SU-DHL-6 (cell line): ENCODE measurements around the gene WNT11.

Experiments used
- H2AFZ ChIP-seq: fragments of 200-600 bp; sonication (generic); 2 replicates; pipeline ENCODE4 v1.6.1; 2014; ENCODE audit warnings: low read depth, mild to moderate bottlenecking, moderate library complexity, mixed read lengths, antibody characterized with exemption, low read length; ENCODE audit not compliant: severe bottlenecking
- H3F3A ChIP-seq: fragments of 200-600 bp; shearing (Covaris generic); 2 replicates; pipeline ENCODE4 v1.6.0; 2016; ENCODE audit warnings: antibody characterized with exemption, mild to moderate bottlenecking; ENCODE audit not compliant: insufficient read depth
- H3K27ac ChIP-seq: fragments of 200-600 bp; sonication (generic); 2 replicates; pipeline ENCODE4 v1.5.1; 2016; ENCODE audit warnings: low read depth, mild to moderate bottlenecking, low read length, moderate library complexity, mixed read lengths
- H3K27me3 ChIP-seq: fragments of 200-600 bp; sonication (generic), shearing (Covaris generic); 2 replicates; pipeline ENCODE4 v1.6.0; 2014; ENCODE audit warnings: mild to moderate bottlenecking, low read length
- H3K36me3 ChIP-seq: fragments of 200-600 bp; sonication (generic); 2 replicates; pipeline ENCODE4 v1.6.1; 2014; ENCODE audit warnings: mild to moderate bottlenecking, low read length, mixed read lengths
- H3K4me2 ChIP-seq: fragments of 300-600, 200-600 bp; shearing (Covaris generic), sonication (generic); 2 replicates; pipeline ENCODE4 v1.6.0; 2014; ENCODE audit warnings: low read length, low read depth, mild to moderate bottlenecking; ENCODE audit not compliant: poor library complexity, severe bottlenecking
- H3K4me3 ChIP-seq: fragments of 200-600 bp; sonication (generic); 2 replicates; pipeline ENCODE4 v1.5.1; 2014; ENCODE audit warnings: antibody characterized with exemption, low read length, mild to moderate bottlenecking, mixed read lengths; ENCODE audit not compliant: insufficient read depth, poor library complexity, severe bottlenecking
- H3K79me2 ChIP-seq: fragments of 200-600 bp; sonication (generic); 2 replicates; pipeline ENCODE4 v1.6.1; 2014; ENCODE audit warnings: mild to moderate bottlenecking, low read length, moderate library complexity; ENCODE audit not compliant: insufficient read depth
- H3K9ac ChIP-seq: fragments of 200-600 bp; sonication (generic); 2 replicates; pipeline ENCODE4 v1.7.0; 2014; ENCODE audit warnings: mild to moderate bottlenecking, low read length
- H3K9me2 ChIP-seq: fragments of 200-600 bp; sonication (generic); replicated peaks from 2 replicates; pipeline ENCODE4 v1.6.1; 2014; ENCODE audit warnings: low read length; ENCODE audit not compliant: insufficient read depth
- H3K9me3 ChIP-seq: fragments of 200-600 bp; sonication (generic); 2 replicates; pipeline ENCODE4 v1.6.1; 2014; ENCODE audit warnings: low read length, mixed read lengths; ENCODE audit not compliant: insufficient read depth
- H4K20me1 ChIP-seq: fragments of 200-600 bp; sonication (generic); 2 replicates; pipeline ENCODE4 v1.6.1; 2014; ENCODE audit warnings: low read depth, mild to moderate bottlenecking, antibody characterized with exemption, low read length, moderate library complexity, mixed read lengths
- EZH2phosphoT487 ChIP-seq: fragments of 200-600 bp; sonication (generic), shearing (Covaris generic); conservative IDR thresholded peaks from 2 replicates; pipeline ENCODE4 v1.6.1; 2018; ENCODE audit warnings: mild to moderate bottlenecking, antibody characterized with exemption, low read length, moderate library complexity, mixed read lengths
- TF ChIP-seq, protein P1 (sequence below): fragments of 200-600 bp; sonication (generic); IDR thresholded peaks from one replicate; pipeline ENCODE4 v1.5.1; 2017; ENCODE audit warnings: antibody characterized with exemption, mild to moderate bottlenecking, low read length, moderate library complexity; ENCODE audit not compliant: insufficient read depth, poor library complexity, severe bottlenecking

Gene WNT11

DNA sequence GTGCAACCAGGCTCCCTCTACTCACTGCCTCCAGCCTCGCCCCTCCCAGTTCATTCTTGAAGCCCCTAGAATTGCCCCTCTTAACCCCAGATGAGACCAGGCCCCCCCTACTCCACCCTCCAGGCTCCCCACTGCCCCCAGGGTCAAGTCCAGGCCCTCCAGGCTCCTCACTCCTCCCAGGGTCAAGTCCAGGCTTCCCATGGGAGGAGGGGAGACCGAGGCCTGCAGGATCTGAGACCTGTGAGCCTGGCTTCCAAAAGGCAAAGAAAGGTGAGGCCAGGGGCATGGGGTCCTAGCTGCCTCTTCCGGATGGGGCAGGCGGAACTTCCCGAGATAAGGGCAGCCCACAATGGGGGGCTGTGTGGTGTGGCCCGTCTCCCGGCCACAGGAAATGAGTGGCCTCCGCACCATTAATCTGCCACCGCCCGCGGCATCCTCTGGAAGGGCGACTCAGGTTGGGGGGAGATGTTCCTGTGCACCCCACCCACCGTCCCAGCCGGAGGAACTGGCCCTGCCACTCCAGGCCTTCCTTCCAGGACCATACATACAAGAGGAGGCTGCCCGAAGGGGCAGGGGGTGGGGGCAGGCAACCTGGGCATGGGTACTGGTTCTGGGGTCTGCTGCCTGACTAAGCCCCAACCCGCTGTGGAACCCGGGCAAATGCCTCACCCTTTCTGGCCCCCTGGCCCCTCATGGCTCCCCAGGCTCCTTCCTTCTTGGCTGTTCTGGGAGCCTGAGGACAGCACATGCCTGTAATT lies 35.1 kb upstream of the WNT11 start:
- no peaks in the 10 kb centered on the region for H3F3A ChIP-seq
- no peak overlapping the region for H3K27ac ChIP-seq
- no peaks in the 10 kb centered on the region for H4K20me1 ChIP-seq
- H3K4me2 ChIP-seq: no peak overlapping the region
- H3K4me3 ChIP-seq: no peak overlapping the region
- H3K9me3 ChIP-seq: no peaks in the 10 kb centered on the region
- no peak for TF ChIP-seq EZH2phosphoT487
- no peaks in the 10 kb centered on the region for H3K27me3 ChIP-seq
- H3K36me3 ChIP-seq: no peaks in the 10 kb centered on the region
- H3K79me2 ChIP-seq: no peaks in the 10 kb centered on the region
- H3K9me2 ChIP-seq: no peaks in the 10 kb centered on the region
- no peak overlapping the region for H3K9ac ChIP-seq
- no peak overlapping the region for H2AFZ ChIP-seq

DNA sequence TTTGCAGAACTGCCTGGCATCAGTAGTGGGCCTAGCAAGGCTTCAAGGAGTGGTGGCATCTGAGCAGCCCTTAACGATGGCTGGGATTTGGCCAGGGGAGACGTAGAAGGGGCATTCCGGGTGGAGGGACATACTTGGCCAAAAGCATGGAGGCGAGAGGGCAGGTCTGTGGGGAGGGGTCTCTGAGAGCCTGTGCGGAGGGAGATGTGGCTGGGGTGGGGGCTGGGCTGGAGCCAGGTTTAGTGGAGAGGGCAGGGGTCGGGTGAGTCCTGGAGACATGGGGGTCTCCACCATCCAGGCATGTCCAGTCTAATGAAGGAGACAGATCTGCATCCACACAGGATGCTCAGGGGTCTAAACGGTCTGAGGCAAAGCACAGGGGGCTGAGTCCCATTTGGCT lies 34.4 kb upstream of the WNT11 start:
- Histone ChIP-seq H3K27ac (no peak overlapping the region), H3K79me2 (no peaks in the 10 kb centered on the region), H3K4me3 (no peak overlapping the region), H3K9me3 (no peaks in the 10 kb centered on the region), H3K9me2 (no peaks in the 10 kb centered on the region), H3F3A (no peaks in the 10 kb centered on the region), H3K4me2 (no peak overlapping the region), H3K9ac (no peak overlapping the region), H3K27me3 (no peaks in the 10 kb centered on the region), H3K36me3 (no peaks in the 10 kb centered on the region), H2AFZ (no peak overlapping the region), H4K20me1 (no peaks in the 10 kb centered on the region)
- no peak for TF ChIP-seq EZH2phosphoT487
- TF ChIP-seq, protein P1, sequence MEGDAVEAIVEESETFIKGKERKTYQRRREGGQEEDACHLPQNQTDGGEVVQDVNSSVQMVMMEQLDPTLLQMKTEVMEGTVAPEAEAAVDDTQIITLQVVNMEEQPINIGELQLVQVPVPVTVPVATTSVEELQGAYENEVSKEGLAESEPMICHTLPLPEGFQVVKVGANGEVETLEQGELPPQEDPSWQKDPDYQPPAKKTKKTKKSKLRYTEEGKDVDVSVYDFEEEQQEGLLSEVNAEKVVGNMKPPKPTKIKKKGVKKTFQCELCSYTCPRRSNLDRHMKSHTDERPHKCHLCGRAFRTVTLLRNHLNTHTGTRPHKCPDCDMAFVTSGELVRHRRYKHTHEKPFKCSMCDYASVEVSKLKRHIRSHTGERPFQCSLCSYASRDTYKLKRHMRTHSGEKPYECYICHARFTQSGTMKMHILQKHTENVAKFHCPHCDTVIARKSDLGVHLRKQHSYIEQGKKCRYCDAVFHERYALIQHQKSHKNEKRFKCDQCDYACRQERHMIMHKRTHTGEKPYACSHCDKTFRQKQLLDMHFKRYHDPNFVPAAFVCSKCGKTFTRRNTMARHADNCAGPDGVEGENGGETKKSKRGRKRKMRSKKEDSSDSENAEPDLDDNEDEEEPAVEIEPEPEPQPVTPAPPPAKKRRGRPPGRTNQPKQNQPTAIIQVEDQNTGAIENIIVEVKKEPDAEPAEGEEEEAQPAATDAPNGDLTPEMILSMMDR: no peak

DNA sequence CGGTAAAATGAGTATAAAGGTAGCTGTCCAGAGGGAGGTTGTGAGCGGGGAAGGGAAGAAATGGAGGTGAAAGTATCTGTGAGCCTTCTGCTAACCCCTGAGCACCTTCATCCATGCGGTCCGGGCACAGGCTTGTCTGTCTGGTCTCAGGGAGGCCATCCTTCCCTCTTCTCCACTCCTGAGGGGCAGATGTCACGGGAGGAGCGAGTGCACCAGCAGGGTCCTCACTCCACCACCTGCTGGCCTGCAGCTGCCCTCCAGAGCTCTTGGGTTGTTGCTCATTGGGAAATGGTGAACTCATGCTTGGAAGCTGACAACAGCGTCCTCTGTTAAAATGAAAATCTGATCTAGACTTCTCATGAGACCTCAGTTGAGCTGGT lies 33.8 kb upstream of the WNT11 start:
- Histone ChIP-seq H3F3A (no peaks in the 10 kb centered on the region), H3K9me2 (no peaks in the 10 kb centered on the region), H4K20me1 (no peaks in the 10 kb centered on the region), H3K27ac (no peak overlapping the region), H3K4me3 (no peak overlapping the region), H3K4me2 (no peak overlapping the region), H3K9ac (no peak overlapping the region), H3K27me3 (no peaks in the 10 kb centered on the region), H3K9me3 (no peaks in the 10 kb centered on the region), H2AFZ (no peak overlapping the region), H3K79me2 (no peaks in the 10 kb centered on the region), H3K36me3 (no peaks in the 10 kb centered on the region)
- TF ChIP-seq, protein P1: no peak
- no peak for TF ChIP-seq EZH2phosphoT487

DNA sequence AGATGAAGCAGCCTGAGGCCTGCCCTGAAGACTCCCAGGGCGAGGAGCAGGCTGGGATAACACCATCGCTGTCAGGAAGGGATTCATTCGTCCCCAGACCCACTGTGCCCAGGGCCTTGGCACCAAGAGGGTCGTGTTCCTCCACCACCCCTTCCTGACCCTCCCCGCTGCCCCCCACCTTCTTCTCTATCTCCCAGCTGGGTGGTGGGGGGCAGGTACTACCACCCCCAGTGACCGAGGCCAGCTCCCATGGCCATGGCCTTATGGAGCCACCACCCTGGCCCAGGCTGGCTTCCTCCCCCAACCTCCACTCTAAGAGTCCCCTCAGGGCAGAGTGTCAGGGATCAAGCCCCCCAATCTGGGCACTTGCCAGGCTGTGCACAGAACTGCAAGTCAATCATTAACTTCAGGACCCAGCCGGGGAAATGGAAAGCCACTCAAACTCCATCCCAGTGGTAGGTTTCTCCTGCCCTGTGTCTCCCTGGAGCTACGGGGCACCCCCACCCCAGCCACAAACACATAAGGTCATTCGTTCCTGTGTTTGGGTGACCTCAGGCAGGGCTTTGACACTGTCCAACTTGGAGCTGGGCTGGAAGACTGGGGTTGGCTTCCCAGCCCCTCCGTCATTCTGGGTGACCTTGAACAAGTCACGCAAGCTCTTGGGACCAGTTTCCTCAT lies 33.3 kb upstream of the WNT11 start:
- TF ChIP-seq, protein P1: no peak
- TF ChIP-seq EZH2phosphoT487: no peak
- no peaks in the 10 kb centered on the region for H3K36me3 ChIP-seq
- no peaks in the 10 kb centered on the region for H3F3A ChIP-seq
- no peaks in the 10 kb centered on the region for H3K79me2 ChIP-seq
- no peaks in the 10 kb centered on the region for H3K9me2 ChIP-seq
- H3K27ac ChIP-seq: no peak overlapping the region
- H3K27me3 ChIP-seq: no peaks in the 10 kb centered on the region
- H4K20me1 ChIP-seq: no peaks in the 10 kb centered on the region
- H3K9me3 ChIP-seq: no peaks in the 10 kb centered on the region
- no peak overlapping the region for H3K4me3 ChIP-seq
- H3K9ac ChIP-seq: no peak overlapping the region
- no peak overlapping the region for H2AFZ ChIP-seq
- no peak overlapping the region for H3K4me2 ChIP-seq
